OCI-LY1 (cell line): ENCODE measurements around the gene ESX1.

Experiments
- H2AFZ ChIP-seq: fragments of 200-600 bp; sonication (generic), shearing (Covaris generic); 2 replicates; pipeline ENCODE4 v1.6.0; 2014; ENCODE audit warnings: antibody characterized with exemption, mild to moderate bottlenecking, low read length
- H3F3A ChIP-seq: fragments of 200-600 bp; sonication (generic), shearing (Covaris generic); 2 replicates; pipeline ENCODE4 v1.6.0; 2014; ENCODE audit warnings: mild to moderate bottlenecking, antibody characterized with exemption, low read length, moderate library complexity; ENCODE audit not compliant: insufficient read depth
- H3K27ac ChIP-seq: fragments of 200-600 bp; sonication (generic); 2 replicates; pipeline ENCODE4 v1.5.1; 2014; ENCODE audit warnings: low read length, mixed run types, mild to moderate bottlenecking, low read depth; ENCODE audit not compliant: poor library complexity, severe bottlenecking
- H3K27me3 ChIP-seq: fragments of 200-600 bp; sonication (generic); 2 replicates; pipeline ENCODE4 v1.6.0; 2014; ENCODE audit warnings: antibody characterized with exemption, mild to moderate bottlenecking, low read length, moderate library complexity; ENCODE audit not compliant: insufficient read depth
- H3K36me3 ChIP-seq: fragments of 200-600 bp; sonication (generic); 2 replicates; pipeline ENCODE4 v1.6.1; 2014; ENCODE audit warnings: mild to moderate bottlenecking, antibody characterized with exemption, low read length, moderate library complexity, mixed read lengths; ENCODE audit not compliant: insufficient read depth
- H3K4me1 ChIP-seq: fragments of 200-600 bp; sonication (generic); 2 replicates; pipeline ENCODE4 v1.5.1; 2014; ENCODE audit warnings: mild to moderate bottlenecking, low read length, moderate library complexity; ENCODE audit not compliant: insufficient read depth, severe bottlenecking
- H3K4me2 ChIP-seq: fragments of 200-600 bp; sonication (generic), shearing (Covaris generic); 2 replicates; pipeline ENCODE4 v1.6.1; 2014; ENCODE audit warnings: low read length
- H3K4me3 ChIP-seq: fragments of 200-600 bp; sonication (generic); 2 replicates; pipeline ENCODE4 v1.5.1; 2014; ENCODE audit warnings: low read length, low read depth, mild to moderate bottlenecking, mixed read lengths; ENCODE audit not compliant: poor library complexity, severe bottlenecking
- H3K79me2 ChIP-seq: fragments of 200-600 bp; shearing (Covaris generic); 2 replicates; pipeline ENCODE4 v1.6.1; 2016; ENCODE audit warnings: mixed run types, low read length, mixed read lengths; ENCODE audit not compliant: insufficient read depth
- H3K9ac ChIP-seq: fragments of 200-600 bp; sonication (generic), shearing (Covaris generic); 2 replicates; pipeline ENCODE4 v1.6.1; 2014; ENCODE audit warnings: mild to moderate bottlenecking, low read length, mixed read lengths
- H3K9me2 ChIP-seq: fragments of 200-600 bp; sonication (generic), shearing (Covaris generic); 2 replicates; pipeline ENCODE4 v1.6.1; 2014; ENCODE audit warnings: low read depth, mild to moderate bottlenecking, low read length, mixed read lengths
- H3K9me3 ChIP-seq: fragments of 200-600 bp; shearing (Covaris generic); 2 replicates; pipeline ENCODE4 v1.6.1; 2014; ENCODE audit warnings: low read length, mixed read lengths
- H4K20me1 ChIP-seq: fragments of 200-600 bp; sonication (generic), shearing (Covaris generic); 2 replicates; pipeline ENCODE4 v1.6.0; 2016; ENCODE audit warnings: mild to moderate bottlenecking, low read length; ENCODE audit not compliant: insufficient read depth
- CTCF ChIP-seq: fragments of 200-600 bp; sonication (generic), shearing (Covaris generic); IDR thresholded peaks from 2 replicates; pipeline ENCODE4 v1.5.1; 2017; ENCODE audit warnings: mild to moderate bottlenecking, antibody characterized with exemption, low read length, moderate library complexity, mixed read lengths
- EZH2 ChIP-seq: fragments of 200-600 bp; sonication (generic), shearing (Covaris generic); IDR thresholded peaks from 2 replicates; pipeline ENCODE4 v1.8.0; 2017; ENCODE audit warnings: borderline replicate concordance, mixed run types, mild to moderate bottlenecking, antibody characterized with exemption, low read length, moderate library complexity, mixed read lengths

Gene ESX1

DNA sequence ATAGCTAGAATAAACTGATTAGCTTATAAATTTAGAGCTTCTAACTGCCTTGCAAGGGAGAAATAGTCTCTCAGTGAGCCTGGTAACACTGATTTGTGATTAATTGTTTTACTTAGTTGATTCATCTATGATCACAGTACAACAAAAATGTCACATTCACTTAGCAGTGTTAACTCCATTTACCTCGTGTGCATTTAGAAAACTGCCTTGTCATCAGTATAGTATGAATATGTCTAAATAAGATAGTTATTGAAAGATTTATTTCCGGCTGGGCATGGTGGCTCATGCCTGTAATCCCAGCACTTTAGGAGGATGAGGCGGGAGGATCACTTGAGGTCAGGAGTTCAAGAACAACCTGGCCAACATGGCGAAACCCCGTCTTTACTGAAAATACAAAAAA is 49.2 kb downstream of the ESX1 start:
- Histone ChIP-seq H3K27me3 (no peaks in the 10 kb centered on the region), H3K4me2 (no peak overlapping the region), H3K9me3 (no peaks in the 10 kb centered on the region), H2AFZ (no peak overlapping the region), H3K27ac (no peak overlapping the region), H3K79me2 (no peaks in the 10 kb centered on the region), H3K9ac (no peak overlapping the region), H4K20me1 (no peaks in the 10 kb centered on the region), H3K4me3 (no peak overlapping the region), H3K4me1 (no peaks in the 10 kb centered on the region), H3K9me2 (no peaks in the 10 kb centered on the region), H3F3A (no peaks in the 10 kb centered on the region), H3K36me3 (no peaks in the 10 kb centered on the region)
- TF ChIP-seq EZH2 = no peak
- TF ChIP-seq CTCF = no peak
